H1 (cell line): ENCODE measurements around the gene MED17. TPM values are rescaled to one million over a fixed set of nuclear protein-coding genes. Genes with fewer than 3 reads are reported as not detected.

Source experiments
- CTCF ChIA-PET: fragments of 300-600 bp; sonication (Branson Sonifier 250); formaldehyde crosslinking; loops from one replicate; lab custom pipeline; 2021; ENCODE audit not compliant: partially characterized antibody; lab: Charles Lee
- POLR2A ChIA-PET: fragments of 300-600 bp; sonication (Branson Sonifier 250); formaldehyde crosslinking; loops from one replicate; lab custom pipeline; 2021; ENCODE audit warnings: inconsistent platforms; ENCODE audit not compliant: partially characterized antibody; lab: Charles Lee
- DNase-seq, 2 experiments: peaks; one replicate each; pipeline versions ENCODE4 v3.0.0 to v3.0.0-alpha.2; 2010 to 2022; ENCODE audit warnings: low spot score in 2 of 2, low read depth in 1 of 2, mixed read lengths in 1 of 2
- FAIRE-seq: peaks from 2 replicates; lab custom pipeline; 2011; peaks lifted over from hg19 to GRCh38; lab: Jason Lieb, UNC
- H2AFZ ChIP-seq: 2 replicates; pipeline ENCODE4 v1.8.1; 2012; ENCODE audit warnings: low read length, inconsistent platforms
- H2AK5ac ChIP-seq: 2 replicates; pipeline ENCODE4 v1.6.1; 2013; ENCODE audit warnings: low read depth, low read length
- H2BK120ac ChIP-seq: replicated peaks from 2 replicates; pipeline ENCODE3; 2013; ENCODE audit warnings: low read depth, low read length, inconsistent platforms
- H2BK12ac ChIP-seq: 2 replicates; pipeline ENCODE4 v1.6.1; 2013; ENCODE audit warnings: low read depth, low read length
- H2BK15ac ChIP-seq: 2 replicates; pipeline ENCODE4 v1.6.1; 2013; ENCODE audit warnings: low read length
- H2BK20ac ChIP-seq: 2 replicates; pipeline ENCODE4 v1.6.1; 2013; ENCODE audit warnings: low read length
- H2BK5ac ChIP-seq: 2 replicates; pipeline ENCODE4 v1.6.1; 2013; ENCODE audit warnings: low read depth, low read length
- H3K14ac ChIP-seq: 2 replicates; pipeline ENCODE4 v1.6.1; 2013; ENCODE audit warnings: inconsistent platforms; ENCODE audit not compliant: insufficient read length
- H3K18ac ChIP-seq: 2 replicates; pipeline ENCODE4 v1.6.1; 2013; ENCODE audit warnings: low read length; ENCODE audit errors: extremely low read depth
- H3K23ac ChIP-seq: 2 replicates; pipeline ENCODE4 v1.6.1; 2013; ENCODE audit warnings: inconsistent platforms; ENCODE audit not compliant: insufficient read length
- H3K23me2 ChIP-seq: 2 replicates; pipeline ENCODE4 v1.6.1; 2013; ENCODE audit warnings: low read depth, low read length
- H3K27ac ChIP-seq: 2 replicates; pipeline ENCODE4 v1.6.1; 2011; ENCODE audit warnings: low read depth, low read length, inconsistent platforms
- H3K27me3 ChIP-seq, 4 experiments: replicated peaks in 1 of 4; 1 replicate in 1 of 4; 2 replicates in 3 of 4; pipeline versions ENCODE4 v1.6.1 to v1.8.1; 2011 to 2013; ENCODE audit warnings: low read length in 3 of 4, mild to moderate bottlenecking in 3 of 4, inconsistent platforms in 2 of 4, mixed read lengths in 2 of 4, moderate library complexity in 1 of 4; ENCODE audit not compliant: control insufficient read depth in 3 of 4, insufficient read depth in 3 of 4; ENCODE audit errors: extremely low read depth in 1 of 4
- H3K36me3 ChIP-seq, 4 experiments: 2 replicates each; pipeline versions ENCODE4 v1.6.1 to v1.8.1; 2011 to 2013; ENCODE audit warnings: mild to moderate bottlenecking in 4 of 4, low read length in 3 of 4, moderate library complexity in 2 of 4, control low read depth in 1 of 4, inconsistent platforms in 1 of 4; ENCODE audit not compliant: insufficient read depth in 4 of 4, control insufficient read depth in 2 of 4
- H3K4ac ChIP-seq: replicated peaks from 2 replicates; pipeline ENCODE3; 2013; ENCODE audit warnings: low read length, low read depth, mixed read lengths, inconsistent platforms; ENCODE audit not compliant: insufficient read length
- H3K4me1 ChIP-seq, 4 experiments: replicated peaks in 1 of 4; 1 replicate in 1 of 4; 2 replicates in 3 of 4; pipeline versions ENCODE4 v1.6.1 to v1.8.1; 2011 to 2013; ENCODE audit warnings: low read length in 3 of 4, inconsistent platforms in 2 of 4, mixed read lengths in 1 of 4; ENCODE audit not compliant: insufficient read depth in 4 of 4, control insufficient read depth in 3 of 4
- H3K4me2 ChIP-seq, 2 experiments: 2 replicates each; pipeline versions ENCODE4 v1.6.1 to v1.8.1; 2011 to 2013; ENCODE audit warnings: low read depth in 2 of 2, low read length in 2 of 2, control low read depth in 1 of 2, inconsistent platforms in 1 of 2, mild to moderate bottlenecking in 1 of 2; ENCODE audit not compliant: insufficient read depth in 1 of 2
- H3K4me3 ChIP-seq, 4 experiments: fragments of 200-600, 300-600 bp in 1 of 4; sonication (generic), shearing (Covaris generic), sonication (Bioruptor Twin) in 1 of 4; 2 replicates each; pipeline versions ENCODE4 v1.5.1 to v1.8.1; 2011 to 2016; ENCODE audit warnings: low read length in 4 of 4, low read depth in 3 of 4, control low read depth in 2 of 4, inconsistent platforms in 2 of 4, mild to moderate bottlenecking in 2 of 4, mixed read lengths in 1 of 4, moderate library complexity in 1 of 4; ENCODE audit not compliant: insufficient read depth in 2 of 4; ENCODE audit errors: extremely low read depth in 1 of 4
- H3K56ac ChIP-seq: replicated peaks from 2 replicates; pipeline ENCODE3; 2013; ENCODE audit warnings: low read depth, mild to moderate bottlenecking, mixed read lengths, low read length, inconsistent platforms; ENCODE audit not compliant: insufficient read length
- H3K79me1 ChIP-seq: 2 replicates; pipeline ENCODE4 v1.6.1; 2013; ENCODE audit warnings: low read depth, low read length, control low read depth
- H3K79me2 ChIP-seq, 2 experiments: 2 replicates each; pipeline versions ENCODE4 v1.6.1 to v1.8.1; 2012 to 2013; ENCODE audit warnings: low read length in 2 of 2, mild to moderate bottlenecking in 2 of 2, inconsistent platforms in 1 of 2; ENCODE audit not compliant: insufficient read depth in 2 of 2, control insufficient read depth in 1 of 2
- H3K9ac ChIP-seq, 4 experiments: replicated peaks in 1 of 4; 1 replicate in 1 of 4; 2 replicates in 3 of 4; pipeline versions ENCODE4 v1.6.1 to v1.8.1; 2011 to 2013; ENCODE audit warnings: low read depth in 3 of 4, low read length in 3 of 4, control low read depth in 2 of 4, mild to moderate bottlenecking in 2 of 4, moderate library complexity in 2 of 4, inconsistent platforms in 1 of 4; ENCODE audit errors: extremely low read depth in 1 of 4
- H3K9me3 ChIP-seq, 2 experiments: 2 replicates each; pipeline versions ENCODE4 v1.6.1 to v1.8.1; 2012 to 2013; ENCODE audit warnings: mild to moderate bottlenecking in 2 of 2, moderate library complexity in 2 of 2, control low read depth in 1 of 2, inconsistent platforms in 1 of 2, low read depth in 1 of 2, low read length in 1 of 2, mixed read lengths in 1 of 2; ENCODE audit not compliant: insufficient read depth in 2 of 2
- H4K20me1 ChIP-seq, 2 experiments: replicated peaks in 1 of 2; 2 replicates each; pipeline versions ENCODE3 to v1.8.1; 2011 to 2013; ENCODE audit warnings: inconsistent platforms in 2 of 2, low read length in 2 of 2, mild to moderate bottlenecking in 1 of 2; ENCODE audit not compliant: insufficient read depth in 2 of 2, control insufficient read depth in 1 of 2
- H4K5ac ChIP-seq: 2 replicates; pipeline ENCODE4 v1.6.1; 2013; ENCODE audit warnings: low read length, low read depth, mixed read lengths, inconsistent platforms; ENCODE audit not compliant: insufficient read length
- H4K8ac ChIP-seq: 2 replicates; pipeline ENCODE4 v1.8.0; 2013; ENCODE audit warnings: mild to moderate bottlenecking, moderate library complexity, low read length, inconsistent platforms; ENCODE audit not compliant: insufficient read depth; ENCODE audit errors: extremely low read depth
- H4K91ac ChIP-seq: replicated peaks from 2 replicates; pipeline ENCODE3; 2013; ENCODE audit warnings: low read length, mixed read lengths, inconsistent platforms; ENCODE audit not compliant: insufficient read length
- CTBP2 ChIP-seq: IDR thresholded peaks from 2 replicates; pipeline ENCODE4 v1.7.0; 2011; ENCODE audit warnings: borderline replicate concordance, mild to moderate bottlenecking, moderate library complexity, mixed read lengths, low read length; ENCODE audit not compliant: insufficient read depth, insufficient read length
- GABPA ChIP-seq: IDR thresholded peaks from 2 replicates; pipeline ENCODE4 v1.6.1; 2011; ENCODE audit warnings: mild to moderate bottlenecking, low read length, moderate library complexity, borderline replicate concordance; ENCODE audit not compliant: insufficient read depth
- RBBP5 ChIP-seq: IDR thresholded peaks from 2 replicates; pipeline ENCODE4 v1.7.1; 2012; ENCODE audit warnings: low read depth, mild to moderate bottlenecking, inconsistent platforms, low read length, moderate library complexity, borderline replicate concordance
- RXRA ChIP-seq: IDR thresholded peaks from 2 replicates; pipeline ENCODE4 v1.6.1; 2011; ENCODE audit warnings: low read depth, mild to moderate bottlenecking, low read length, moderate library complexity; ENCODE audit not compliant: insufficient read depth
- SP1 ChIP-seq: IDR thresholded peaks from 2 replicates; pipeline ENCODE4 v1.6.1; 2011; ENCODE audit warnings: low read depth, low read length
- SP2 ChIP-seq: IDR thresholded peaks from 2 replicates; pipeline ENCODE4 v1.6.1; 2012; ENCODE audit warnings: mild to moderate bottlenecking, low read length, inconsistent platforms
- USF2 ChIP-seq: IDR thresholded peaks from 2 replicates; pipeline ENCODE4 v1.6.1; 2011; ENCODE audit warnings: low read length, improper control_type of control experiment
- WGBS, 2 experiments: shearing (Covaris generic) in 1 of 2; methylation state at CpG; one replicate each; pipeline versions ENCODE4 v1.1.6 to v1.1.7; 2013 to 2015; ENCODE audit warnings: low lambda C conversion rate in 2 of 2, mixed read lengths in 2 of 2, inconsistent platforms in 1 of 2, low coverage in 1 of 2, missing lambda C conversion rate in 1 of 2; ENCODE audit not compliant: insufficient replicate concordance in 2 of 2, insufficient coverage in 1 of 2, insufficient read length in 1 of 2; ENCODE audit errors: extremely low coverage in 1 of 2, missing lambda C conversion rate in 1 of 2; 5-methylcytosine and 5-hydroxymethylcytosine counted together
- polyA plus RNA-seq, 7 experiments: library from polyadenylated mRNA; depleted of rRNA in 3 of 7; stranded (reverse) in 5 of 7; unstranded in 2 of 7; fragments of >200 nt in 5 of 7; fragments of 200-250 nt in 2 of 7; gene quantifications; 1 replicate in 5 of 7; 2 replicates in 1 of 7; 4 replicates in 1 of 7; pipeline versions ENCODE4 v1.2.1 to v1.2.3, GENCODE V29; 2011 to 2013; ENCODE audit warnings: missing spikeins in 2 of 7, mixed read lengths in 2 of 7
- total RNA-seq: library from RNA; stranded (reverse); fragmentation: NEBNext Ultra II Directional; extraction: Animal tissue kit (Norgen Biotek cat#: 25700); gene quantifications from 2 replicates; pipeline ENCODE4 v1.2.1, GENCODE V29; 2021
- TF ChIP-seq, protein P1 (sequence below): IDR thresholded peaks from 2 replicates; pipeline ENCODE4 v1.6.1; 2011; ENCODE audit warnings: low read depth, mild to moderate bottlenecking, low read length; ENCODE audit not compliant: insufficient read depth

Gene MED17
- total and polyA plus RNA-seq, 2 of the 8 experiments (the other 6 are each of a cell fraction or from before 2014, with no cell fraction given): 8.8 to 33.7 TPM

- Histone ChIP-seq H2AFZ (no peak overlapping the region), H3K14ac (no peak overlapping the region), H3K18ac (no peak overlapping the region), H3K27me3 (no peaks in the 10 kb centered on the region), H2AK5ac (no peak overlapping the region), H3K79me1 (no peaks in the 10 kb centered on the region; the same call in 1 of the 2 replicates), H2BK20ac (no peak overlapping the region), H3K9ac (no peak overlapping the region), H2BK120ac (no peak overlapping the region), H2BK5ac (no peak overlapping the region), H3K36me3 (peaks cover 29 to 87% (median 58%) of the 10 kb centered on the region in 4 experiments), H2BK15ac (no peak overlapping the region), H4K91ac (no peak overlapping the region), H3K4ac (no peak overlapping the region), H4K8ac (no peak overlapping the region), H3K79me2 (peaks cover 0 to 38% of the 10 kb centered on the region in 2 experiments; a peak in 2 of 4 replicates), H3K4me1 (no peaks in the 10 kb centered on the region), H3K23ac (no peak overlapping the region), H3K4me2 (no peak overlapping the region), H4K5ac (no peak overlapping the region), H3K27ac (no peak overlapping the region), H3K56ac (no peak overlapping the region), H3K23me2 (no peaks in the 10 kb centered on the region), H4K20me1 (peaks cover 3 to 9% of the 10 kb centered on the region in 2 experiments), H3K9me3 (no peaks in the 10 kb centered on the region), H3K4me3 (no peak overlapping the region), H2BK12ac (no peak overlapping the region)
- ChIA-PET CTCF (interaction anchor here (0.6 to 1.6 kb wide), 5 partner anchors 15 to 1121 kb away, joined by 3 to 5 read pairs (median 3); no protein-coding TSS in a partner anchor), POLR2A (interaction anchor here (0.6 to 4.9 kb wide), 8 partner anchors 10 to 340 kb away, joined by 3 to 36 read pairs (median 4); partner anchors contain the start of genes C11orf54 and TAF1D)
- DNase-seq (no peak), FAIRE-seq (no peak)
- WGBS, 2 experiments: 90% methylated on average over 5 of the region's 5 CpGs; no CpG with 5 or more reads in 1 of the 2 experiments
- TF ChIP-seq SP2 (no peak), CTBP2 (no peak), RBBP5 (no peak), RXRA (no peak), GABPA (no peak), SP1 (no peak), USF2 (no peak)
- TF ChIP-seq, protein P1, sequence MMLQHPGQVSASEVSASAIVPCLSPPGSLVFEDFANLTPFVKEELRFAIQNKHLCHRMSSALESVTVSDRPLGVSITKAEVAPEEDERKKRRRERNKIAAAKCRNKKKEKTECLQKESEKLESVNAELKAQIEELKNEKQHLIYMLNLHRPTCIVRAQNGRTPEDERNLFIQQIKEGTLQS: no peak
These were observed 7.4 kb downstream of the MED17 start for GRCh38 chr11:93791493-93791892.
